ENCODE results near the gene ABCB8.
A peak's percentile ranks its signal among the peaks of the same experiment; 100 is the strongest.
"Not testable (repeated sequence)": the region's sequence is repeated elsewhere in the genome, so short reads cannot be mapped to it uniquely, and the experiment has no call there.

The ABCB8 gene

GRCh38 chr7:151038951-151039849, 10.9 kb downstream of the ABCB8 start:
- peak; percentile 93 for DNase-seq

GRCh38 chr7:151039850-151040548, 11.7 kb downstream of the ABCB8 start:
- no peak for DNase-seq

- DNase-seq: no peak
These were observed 12.5 kb downstream of the ABCB8 start for GRCh38 chr7:151040616-151041375.

- not testable (repeated sequence) for DNase-seq
These were observed 15.2 kb downstream of the ABCB8 start for GRCh38 chr7:151043449-151043848.

- DNase-seq: no peak
These were observed 15.7 kb downstream of the ABCB8 start for GRCh38 chr7:151043959-151044358.

- no peak for DNase-seq
These were observed 17.0 kb downstream of the ABCB8 start for GRCh38 chr7:151045262-151045661.

GRCh38 chr7:151045967-151046366, 17.7 kb downstream of the ABCB8 start:
- DNase-seq: no peak

- peak; percentile 66 for DNase-seq
These were observed 18.6 kb downstream of the ABCB8 start for GRCh38 chr7:151046603-151047573.

- DNase-seq: no peak
These were observed 19.9 kb downstream of the ABCB8 start, which contains the start of gene ASIC3 for GRCh38 chr7:151047976-151048815. ASIC3 (plus strand) TSS chr7:151048531; CDS start chr7:151048886, 355 bp downstream.

- no peak for DNase-seq
These were observed 20.7 kb downstream of the ABCB8 start for GRCh38 chr7:151048911-151049463.

- peak; percentile 85 for DNase-seq
These were observed 22.9 kb downstream of the ABCB8 start for GRCh38 chr7:151051108-151051507.

- DNase-seq: no peak
These were observed 24.8 kb downstream of the ABCB8 start for GRCh38 chr7:151053096-151053495.

GRCh38 chr7:151053751-151054150, 25.5 kb downstream of the ABCB8 start:
- DNase-seq: no peak

- DNase-seq: no peak
These were observed 28.0 kb downstream of the ABCB8 start for GRCh38 chr7:151056283-151056665.

GRCh38 chr7:151056666-151057505, 28.6 kb downstream of the ABCB8 start:
- DNase-seq: no peak

- DNase-seq: peak; percentile 83
These were observed 29.3 kb downstream of the ABCB8 start, which contains the start of gene CDK5 for GRCh38 chr7:151057506-151057988. CDK5 (minus strand) TSS chr7:151057897; CDS start chr7:151057848, 49 bp downstream.

- DNase-seq: peak; percentile 100
These were observed 29.9 kb downstream of the ABCB8 start for GRCh38 chr7:151057989-151058780.

- peak; percentile 75 for DNase-seq
These were observed 30.6 kb downstream of the ABCB8 start for GRCh38 chr7:151058781-151059366.

All from DMS53 (cell line).